ENCODE results near the gene SELENOS.
A peak's percentile ranks its signal among the peaks of the same experiment; 100 is the strongest.

The SELENOS gene

GRCh38 chr15:101277943-101278564, 769 bp upstream of the SELENOS start:
- no peak for DNase-seq (ENCODE audit: low read depth in 1 of 2, low spot score in 1 of 2)

GRCh38 chr15:101276501-101277037, 716 bp downstream of the SELENOS start:
- no peak for DNase-seq (ENCODE audit: low read depth in 1 of 2, low spot score in 1 of 2)

GRCh38 chr15:101275018-101275417, 2.3 kb downstream of the SELENOS start:
- no peak for DNase-seq (ENCODE audit: low read depth in 1 of 2, low spot score in 1 of 2)

GRCh38 chr15:101273534-101273933, 3.8 kb downstream of the SELENOS start:
- no peak for DNase-seq (ENCODE audit: low read depth in 1 of 2, low spot score in 1 of 2)

- no peak for DNase-seq (ENCODE audit: low read depth in 1 of 2, low spot score in 1 of 2)
Observed at GRCh38 chr15:101272584-101272983, 4.7 kb downstream of the SELENOS start.

GRCh38 chr15:101269479-101270223, 7.6 kb downstream of the SELENOS start:
- DNase-seq (ENCODE audit: low read depth in 1 of 2, low spot score in 1 of 2), result no peak

- no peak for DNase-seq (ENCODE audit: low read depth in 1 of 2, low spot score in 1 of 2)
Observed at GRCh38 chr15:101267320-101268104, 9.8 kb downstream of the SELENOS start.

GRCh38 chr15:101266787-101267186, 10.5 kb downstream of the SELENOS start:
- DNase-seq (ENCODE audit: low read depth in 1 of 2, low spot score in 1 of 2), result no peak

- no peak for DNase-seq (ENCODE audit: low read depth in 1 of 2, low spot score in 1 of 2)
Observed at GRCh38 chr15:101266034-101266433, 11.3 kb downstream of the SELENOS start.

GRCh38 chr15:101264911-101265641, 12.2 kb downstream of the SELENOS start:
- no peak for DNase-seq (ENCODE audit: low read depth in 1 of 2, low spot score in 1 of 2)

- no peak for DNase-seq (ENCODE audit: low read depth in 1 of 2, low spot score in 1 of 2)
Observed at GRCh38 chr15:101264011-101264410, 13.3 kb downstream of the SELENOS start.

- DNase-seq (ENCODE audit: low read depth in 1 of 2, low spot score in 1 of 2), result no peak
Observed at GRCh38 chr15:101262551-101262950, 14.7 kb downstream of the SELENOS start.

GRCh38 chr15:101258238-101259144, 18.8 kb downstream of the SELENOS start:
- DNase-seq (ENCODE audit: low read depth in 1 of 2, low spot score in 1 of 2), result peak in 1 of 2 donors; percentile 50

- DNase-seq (ENCODE audit: low read depth in 1 of 2, low spot score in 1 of 2), result no peak
Observed at GRCh38 chr15:101256757-101257156, 20.5 kb downstream of the SELENOS start.

GRCh38 chr15:101255615-101256241, 21.6 kb downstream of the SELENOS start:
- no peak for DNase-seq (ENCODE audit: low read depth in 1 of 2, low spot score in 1 of 2)

- DNase-seq (ENCODE audit: low read depth in 1 of 2, low spot score in 1 of 2), result no peak
Observed at GRCh38 chr15:101255051-101255395, 22.3 kb downstream of the SELENOS start.

GRCh38 chr15:101254157-101255050, 22.9 kb downstream of the SELENOS start:
- no peak for DNase-seq (ENCODE audit: low read depth in 1 of 2, low spot score in 1 of 2)

GRCh38 chr15:101252836-101253235, 24.4 kb downstream of the SELENOS start:
- no peak for DNase-seq (ENCODE audit: low read depth in 1 of 2, low spot score in 1 of 2)
